Kidney (tissue), 14 donors: ENCODE measurements around the gene SUSD4. TPM values are rescaled to one million over a fixed set of nuclear protein-coding genes. Genes with fewer than 3 reads are reported as not detected.

Experiments
- DNase-seq, 5 donors: peaks; one replicate each; pipeline ENCODE4 v3.0.0-alpha.2; 2013 to 2020
- FAIRE-seq: peaks from 2 replicates; lab custom pipeline; 2012; peaks lifted over from hg19 to GRCh38; lab: Jason Lieb, UNC
- H3K27ac ChIP-seq, 2 donors: one replicate each; pipeline ENCODE4 v1.7.0; 2013; ENCODE audit warnings: low read depth in 2 of 2, low read length in 2 of 2, inconsistent platforms in 1 of 2
- H3K27me3 ChIP-seq: one replicate; pipeline ENCODE4 v1.7.1; 2013; ENCODE audit warnings: low read length, inconsistent platforms; ENCODE audit not compliant: control insufficient read depth, insufficient read depth
- H3K36me3 ChIP-seq, 3 donors: one replicate each; pipeline versions ENCODE4 v1.7.0 to v1.7.1; 2013; ENCODE audit warnings: low read length in 3 of 3, control low read depth in 1 of 3, inconsistent platforms in 1 of 3; ENCODE audit not compliant: insufficient read depth in 3 of 3, control insufficient read depth in 2 of 3
- H3K4me1 ChIP-seq, 3 donors: one replicate each; pipeline versions ENCODE4 v1.7.0 to v1.7.1; 2013; ENCODE audit warnings: low read length in 3 of 3, inconsistent platforms in 1 of 3, low read depth in 1 of 3; ENCODE audit not compliant: control insufficient read depth in 2 of 3, insufficient read depth in 2 of 3
- H3K4me3 ChIP-seq, 3 donors: one replicate each; pipeline versions ENCODE4 v1.7.0 to v1.8.1; 2013; ENCODE audit warnings: low read length in 3 of 3, control low read depth in 1 of 3, inconsistent platforms in 1 of 3
- H3K9ac ChIP-seq, 3 donors: one replicate each; pipeline versions ENCODE4 v1.7.0 to v1.7.1; 2013; ENCODE audit warnings: low read length in 3 of 3, control low read depth in 1 of 3, inconsistent platforms in 1 of 3
- H3K9me3 ChIP-seq, 3 donors: one replicate each; pipeline versions ENCODE4 v1.7.0 to v1.7.1; 2013; ENCODE audit warnings: low read length in 3 of 3, control low read depth in 1 of 3, inconsistent platforms in 1 of 3; ENCODE audit not compliant: control insufficient read depth in 2 of 3, insufficient read depth in 1 of 3
- intact Hi-C: fragments of 100-400 bp; cut with DNase I; formaldehyde crosslinking; loops from one replicate; pipeline ENCODE4 v1.11.1; 2022
- polyA plus RNA-seq: library from polyadenylated mRNA; stranded (reverse); fragments of 350-450 nt; fragmentation: Illumina TruSeq; extraction: RNeasy Lipid Tissue Mini Kit (QIAGEN cat#74804); gene quantifications from one replicate; pipeline ENCODE4 v1.2.3, GENCODE V29; 2014; ENCODE audit warnings: low read depth, low replicate concordance; ENCODE audit not compliant: insufficient read depth
- total RNA-seq: library from RNA; stranded (reverse); fragmentation: NEBNext Ultra II Directional; extraction: Animal tissue kit (Norgen Biotek cat#: 25700); gene quantifications from one replicate; pipeline ENCODE4 v1.2.1, GENCODE V29; 2021
- TF ChIP-seq, protein P1 (sequence below): IDR thresholded peaks from 3 replicates; pipeline ENCODE4 v1.5.1; 2012; ENCODE audit warnings: mild to moderate bottlenecking, moderate library complexity, borderline replicate concordance; ENCODE audit not compliant: insufficient read depth; ENCODE audit errors: extremely low read depth
- donor health status: control.
- donor health status: control.
- donor health status: control.
- donor health status: control.
- donor health status: control.
- donor health status: DM: yes; HTN: yes; CAD: no.
- donor health status: Normal renal cell carcinoma (clear cell type).

The SUSD4 gene
- total and polyA plus RNA-seq, 2 donors from 2014 or later: 14.0 to 23.7 TPM

DNA sequence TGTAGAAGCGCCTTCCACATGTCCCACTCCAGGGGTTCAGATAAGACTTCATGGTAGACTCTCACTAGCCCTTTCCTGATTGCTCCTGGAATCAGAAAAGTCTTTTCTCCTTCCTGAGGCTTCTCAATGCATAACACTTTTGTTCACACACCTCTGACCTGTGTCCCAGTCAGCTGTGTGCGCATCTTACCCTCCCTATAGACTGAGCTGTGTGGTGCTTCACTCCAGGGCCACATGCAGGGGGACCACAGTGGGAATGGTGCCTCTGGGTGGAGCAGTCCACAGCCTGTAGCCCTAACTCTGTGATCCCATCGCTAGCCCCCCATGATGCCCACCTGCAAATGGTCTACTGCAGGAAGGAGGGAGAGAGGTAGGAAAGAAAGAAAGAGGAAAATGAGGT lies 136.9 kb downstream of the SUSD4 start:
- Histone ChIP-seq H3K9ac (no peak overlapping the region), H3K36me3 (no peaks in the 10 kb centered on the region), H3K27ac (no peak overlapping the region), H3K4me1 (no peaks in the 10 kb centered on the region), H3K9me3 (no peaks in the 10 kb centered on the region), H3K4me3 (no peak overlapping the region), H3K27me3 (no peaks in the 10 kb centered on the region)
- no peak for DNase-seq
- intact Hi-C loops: no loop called here
- no peak for FAIRE-seq
- TF ChIP-seq, protein P1, sequence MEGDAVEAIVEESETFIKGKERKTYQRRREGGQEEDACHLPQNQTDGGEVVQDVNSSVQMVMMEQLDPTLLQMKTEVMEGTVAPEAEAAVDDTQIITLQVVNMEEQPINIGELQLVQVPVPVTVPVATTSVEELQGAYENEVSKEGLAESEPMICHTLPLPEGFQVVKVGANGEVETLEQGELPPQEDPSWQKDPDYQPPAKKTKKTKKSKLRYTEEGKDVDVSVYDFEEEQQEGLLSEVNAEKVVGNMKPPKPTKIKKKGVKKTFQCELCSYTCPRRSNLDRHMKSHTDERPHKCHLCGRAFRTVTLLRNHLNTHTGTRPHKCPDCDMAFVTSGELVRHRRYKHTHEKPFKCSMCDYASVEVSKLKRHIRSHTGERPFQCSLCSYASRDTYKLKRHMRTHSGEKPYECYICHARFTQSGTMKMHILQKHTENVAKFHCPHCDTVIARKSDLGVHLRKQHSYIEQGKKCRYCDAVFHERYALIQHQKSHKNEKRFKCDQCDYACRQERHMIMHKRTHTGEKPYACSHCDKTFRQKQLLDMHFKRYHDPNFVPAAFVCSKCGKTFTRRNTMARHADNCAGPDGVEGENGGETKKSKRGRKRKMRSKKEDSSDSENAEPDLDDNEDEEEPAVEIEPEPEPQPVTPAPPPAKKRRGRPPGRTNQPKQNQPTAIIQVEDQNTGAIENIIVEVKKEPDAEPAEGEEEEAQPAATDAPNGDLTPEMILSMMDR: no peak

DNA sequence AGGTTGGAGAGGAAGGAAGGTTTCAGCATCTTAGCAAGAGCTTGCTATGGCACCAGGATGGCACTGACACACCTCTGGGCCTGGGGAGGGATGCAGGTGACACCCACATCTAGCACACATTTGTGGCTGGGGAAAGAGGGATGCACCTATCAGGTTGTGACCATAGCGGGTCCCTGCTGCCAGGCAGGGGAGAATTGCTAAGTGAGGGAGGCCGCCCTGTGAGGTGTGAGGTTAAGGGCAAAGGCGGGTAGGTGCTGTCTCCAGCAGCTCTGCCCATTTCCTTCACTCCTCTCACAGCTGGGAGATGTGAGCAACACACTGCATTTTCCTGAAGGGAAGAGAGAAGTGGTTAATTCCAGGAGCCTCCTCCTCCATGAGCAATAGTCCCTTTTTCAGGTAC lies 137.7 kb downstream of the SUSD4 start:
- TF ChIP-seq, protein P1: no peak
- H3K9me3 ChIP-seq: no peaks in the 10 kb centered on the region
- DNase-seq: no peak
- no peak for FAIRE-seq
- no peaks in the 10 kb centered on the region for H3K36me3 ChIP-seq
- no peak overlapping the region for H3K4me3 ChIP-seq
- intact Hi-C loops: no loop called here
- H3K4me1 ChIP-seq: no peaks in the 10 kb centered on the region
- no peak overlapping the region for H3K9ac ChIP-seq
- H3K27ac ChIP-seq: no peak overlapping the region
- no peaks in the 10 kb centered on the region for H3K27me3 ChIP-seq

DNA sequence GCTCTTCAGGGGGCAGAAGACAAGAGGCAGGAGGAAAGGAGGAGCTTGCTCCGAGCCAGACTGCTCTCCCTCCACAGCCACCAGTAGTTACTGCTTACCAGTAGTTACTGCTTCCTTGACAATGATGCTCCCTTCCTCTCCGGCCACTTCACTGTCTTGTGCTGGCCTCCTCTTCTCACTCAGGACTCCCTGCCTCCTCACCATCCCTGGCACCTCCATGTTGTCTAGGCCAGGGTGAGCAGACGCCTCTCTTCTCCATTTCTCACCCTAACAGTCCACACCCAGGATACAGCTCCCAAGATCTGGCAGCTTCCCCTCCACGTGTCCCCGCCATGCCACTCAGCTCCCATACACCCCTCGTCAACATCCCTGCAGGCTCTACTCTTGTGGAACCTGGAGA lies 138.5 kb downstream of the SUSD4 start:
- FAIRE-seq: no peak
- TF ChIP-seq, protein P1: no peak
- intact Hi-C loops: no loop called here

DNA sequence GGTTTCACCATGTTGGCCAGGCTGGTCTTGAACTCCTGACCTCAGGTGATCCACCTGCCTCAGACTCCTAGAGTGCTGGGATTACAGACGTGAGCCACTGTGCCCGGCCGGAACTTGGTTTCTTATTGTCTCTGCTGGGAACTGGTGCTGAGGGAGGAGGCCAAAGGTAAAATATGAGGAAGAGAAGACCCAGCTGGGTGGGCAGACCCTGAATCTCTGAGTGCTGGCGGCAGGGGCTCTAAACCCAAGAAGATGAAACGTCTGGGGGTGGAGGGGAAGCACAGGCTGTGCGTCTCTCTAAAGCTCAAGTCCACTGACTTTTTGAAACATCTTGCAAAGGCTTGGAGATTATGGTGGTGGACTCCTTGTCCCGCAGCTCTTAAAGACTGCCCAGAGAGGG lies 138.9 kb downstream of the SUSD4 start:
- no peak for FAIRE-seq
- DNase-seq: no peak
- intact Hi-C loops: no loop called here
- Histone ChIP-seq H3K9me3 (no peaks in the 10 kb centered on the region), H3K9ac (no peak overlapping the region), H3K4me1 (no peaks in the 10 kb centered on the region), H3K27me3 (no peaks in the 10 kb centered on the region), H3K36me3 (no peaks in the 10 kb centered on the region), H3K4me3 (no peak overlapping the region), H3K27ac (no peak overlapping the region)
- TF ChIP-seq, protein P1: no peak

More for the DNA sequence above, 138.5 kb downstream of the SUSD4 start:
- no peaks in the 10 kb centered on the region for H3K27me3 ChIP-seq
- no peaks in the 10 kb centered on the region for H3K9me3 ChIP-seq
- no peak for DNase-seq
- no peaks in the 10 kb centered on the region for H3K4me1 ChIP-seq
- no peaks in the 10 kb centered on the region for H3K36me3 ChIP-seq
- H3K9ac ChIP-seq: no peak overlapping the region
- no peak overlapping the region for H3K4me3 ChIP-seq
- H3K27ac ChIP-seq: no peak overlapping the region
